ENCODE measurements around the gene TMEM89. TPM values are rescaled to one million over a fixed set of nuclear protein-coding genes. Genes with fewer than 3 reads are reported as not detected.

TMEM89 gene
- total RNA-seq, 3 donors from 2014 or later: not detected

DNA sequence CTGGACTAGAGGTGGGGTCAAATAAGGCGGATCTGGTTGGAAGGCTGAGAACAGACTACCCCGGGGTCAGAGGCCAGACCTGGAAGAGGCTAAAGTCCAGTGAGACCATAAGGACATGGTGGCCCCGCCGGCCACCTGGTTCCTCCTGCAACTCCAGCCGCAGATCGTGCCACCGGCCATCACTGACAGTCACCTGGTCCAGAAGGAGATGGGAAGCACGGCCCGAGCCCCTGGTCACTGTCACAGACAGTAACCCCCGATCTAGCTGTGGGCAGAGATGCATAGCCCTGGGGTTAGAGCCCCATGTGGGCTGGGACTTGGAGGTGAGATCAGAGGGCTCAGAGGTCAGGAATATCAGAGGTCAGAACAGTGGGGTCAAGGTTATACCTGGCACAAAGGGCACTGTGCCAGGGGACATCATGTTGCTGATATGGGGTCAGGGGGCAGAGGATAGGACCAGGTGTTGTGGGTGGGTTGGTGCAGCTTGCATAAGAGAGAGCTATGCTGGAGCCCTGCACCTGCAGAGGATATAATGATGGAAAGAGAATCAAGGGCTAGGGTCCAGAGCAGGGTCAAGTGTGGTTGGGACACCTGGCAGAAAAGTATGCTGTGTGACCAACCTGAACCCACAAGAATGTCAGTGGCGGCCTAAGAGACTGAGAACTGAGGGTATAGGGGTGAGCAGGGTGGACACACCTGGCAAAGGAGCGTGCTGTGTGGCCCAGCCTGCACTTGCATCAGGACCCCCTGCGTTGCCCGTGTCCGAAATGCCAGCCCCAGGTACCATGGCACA is 31.6 kb upstream of the TMEM89 start:
- H3K9me3 ChIP-seq: no peaks in the 10 kb centered on the region
- no peaks in the 10 kb centered on the region for H3K4me1 ChIP-seq
- TF ChIP-seq POLR2AphosphoS5 (IDR thresholded peaks at IDR 0.05): no peak
- TF ChIP-seq, protein P1, sequence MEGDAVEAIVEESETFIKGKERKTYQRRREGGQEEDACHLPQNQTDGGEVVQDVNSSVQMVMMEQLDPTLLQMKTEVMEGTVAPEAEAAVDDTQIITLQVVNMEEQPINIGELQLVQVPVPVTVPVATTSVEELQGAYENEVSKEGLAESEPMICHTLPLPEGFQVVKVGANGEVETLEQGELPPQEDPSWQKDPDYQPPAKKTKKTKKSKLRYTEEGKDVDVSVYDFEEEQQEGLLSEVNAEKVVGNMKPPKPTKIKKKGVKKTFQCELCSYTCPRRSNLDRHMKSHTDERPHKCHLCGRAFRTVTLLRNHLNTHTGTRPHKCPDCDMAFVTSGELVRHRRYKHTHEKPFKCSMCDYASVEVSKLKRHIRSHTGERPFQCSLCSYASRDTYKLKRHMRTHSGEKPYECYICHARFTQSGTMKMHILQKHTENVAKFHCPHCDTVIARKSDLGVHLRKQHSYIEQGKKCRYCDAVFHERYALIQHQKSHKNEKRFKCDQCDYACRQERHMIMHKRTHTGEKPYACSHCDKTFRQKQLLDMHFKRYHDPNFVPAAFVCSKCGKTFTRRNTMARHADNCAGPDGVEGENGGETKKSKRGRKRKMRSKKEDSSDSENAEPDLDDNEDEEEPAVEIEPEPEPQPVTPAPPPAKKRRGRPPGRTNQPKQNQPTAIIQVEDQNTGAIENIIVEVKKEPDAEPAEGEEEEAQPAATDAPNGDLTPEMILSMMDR (IDR thresholded peaks at IDR 0.05): no peak
- no peak for TF ChIP-seq POLR2A (IDR thresholded peaks at IDR 0.05)

DNA sequence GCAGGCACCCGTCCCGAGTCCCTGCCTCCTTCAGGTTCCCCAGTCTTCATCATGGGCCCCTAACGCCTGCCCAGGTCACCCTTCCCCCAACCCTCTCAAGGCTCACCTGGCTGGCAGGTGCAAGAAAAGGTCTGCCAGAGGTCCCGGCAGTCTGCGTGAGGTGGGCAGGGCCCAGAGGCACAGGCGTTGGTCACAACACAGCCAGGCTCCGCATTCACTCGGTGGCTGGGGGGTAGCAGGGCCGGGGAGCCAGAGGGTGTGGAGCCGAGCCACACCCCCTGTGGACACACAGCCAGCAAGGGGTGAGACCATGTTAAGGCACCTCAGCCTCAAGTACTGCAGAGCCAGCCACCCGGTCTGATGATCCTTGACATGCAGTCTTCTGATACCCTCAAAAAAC is 30.2 kb upstream of the TMEM89 start:
- TF ChIP-seq POLR2AphosphoS5 (IDR thresholded peaks at IDR 0.05): no peak
- DNase-seq (ENCODE audit: low spot score in 2 of 2): no peak
- Histone ChIP-seq H3K36me3 (no peaks in the 10 kb centered on the region), H3K9me3 (no peaks in the 10 kb centered on the region), H3K4me1 (no peaks in the 10 kb centered on the region), H3K27ac (no peak overlapping the region), H3K4me3 (no peak overlapping the region), H3K27me3 (no peaks in the 10 kb centered on the region)
- intact Hi-C loops (cut with DNase I; ENCODE audit: low total_unique reads): loop anchor here (10.0 kb wide), 1 partner anchor 953 kb away; no protein-coding TSS in a partner anchor

More for the DNA sequence above, 31.6 kb upstream of the TMEM89 start:
- Histone ChIP-seq H3K27ac (no peak overlapping the region), H3K36me3 (no peaks in the 10 kb centered on the region), H3K27me3 (no peaks in the 10 kb centered on the region), H3K4me3 (no peak overlapping the region)
- intact Hi-C loops (cut with DNase I; ENCODE audit: low total_unique reads): loop anchor here (10.0 kb wide), 1 partner anchor 952 kb away; no protein-coding TSS in a partner anchor
- DNase-seq (ENCODE audit: low spot score in 2 of 2): no peak

DNA sequence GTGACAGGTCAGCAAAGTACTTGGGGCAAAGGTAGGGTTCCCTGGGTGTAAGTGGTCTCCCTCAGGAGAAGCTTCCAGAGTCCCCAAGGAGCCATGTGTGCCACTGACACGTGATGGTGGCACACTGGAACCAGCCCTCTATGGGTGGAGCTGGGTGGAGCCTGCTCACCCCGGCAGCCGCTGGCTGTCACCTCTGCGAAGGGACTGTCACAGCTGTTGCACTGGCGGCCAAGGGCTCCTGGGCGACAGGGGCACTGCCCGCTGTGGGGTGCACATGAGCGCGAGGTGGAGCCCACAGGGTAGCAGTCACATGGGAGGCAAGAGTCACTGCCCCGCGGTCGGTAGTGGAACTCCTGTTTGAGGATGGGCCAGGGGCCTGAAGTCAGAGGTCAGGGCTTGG is 29.2 kb upstream of the TMEM89 start:
- Histone ChIP-seq H3K27me3 (no peaks in the 10 kb centered on the region), H3K4me1 (no peaks in the 10 kb centered on the region), H3K4me3 (no peak overlapping the region), H3K9me3 (no peaks in the 10 kb centered on the region), H3K36me3 (no peaks in the 10 kb centered on the region), H3K27ac (no peak overlapping the region)
- intact Hi-C loops (cut with DNase I; ENCODE audit: low total_unique reads): loop anchor here (10.0 kb wide), 1 partner anchor 954 kb away; no protein-coding TSS in a partner anchor
- TF ChIP-seq POLR2AphosphoS5 (IDR thresholded peaks at IDR 0.05): no peak
- TF ChIP-seq, protein P1 (IDR thresholded peaks at IDR 0.05): no peak
- no peak for TF ChIP-seq POLR2A (IDR thresholded peaks at IDR 0.05)
- no peak for DNase-seq (ENCODE audit: low spot score in 2 of 2)

DNA sequence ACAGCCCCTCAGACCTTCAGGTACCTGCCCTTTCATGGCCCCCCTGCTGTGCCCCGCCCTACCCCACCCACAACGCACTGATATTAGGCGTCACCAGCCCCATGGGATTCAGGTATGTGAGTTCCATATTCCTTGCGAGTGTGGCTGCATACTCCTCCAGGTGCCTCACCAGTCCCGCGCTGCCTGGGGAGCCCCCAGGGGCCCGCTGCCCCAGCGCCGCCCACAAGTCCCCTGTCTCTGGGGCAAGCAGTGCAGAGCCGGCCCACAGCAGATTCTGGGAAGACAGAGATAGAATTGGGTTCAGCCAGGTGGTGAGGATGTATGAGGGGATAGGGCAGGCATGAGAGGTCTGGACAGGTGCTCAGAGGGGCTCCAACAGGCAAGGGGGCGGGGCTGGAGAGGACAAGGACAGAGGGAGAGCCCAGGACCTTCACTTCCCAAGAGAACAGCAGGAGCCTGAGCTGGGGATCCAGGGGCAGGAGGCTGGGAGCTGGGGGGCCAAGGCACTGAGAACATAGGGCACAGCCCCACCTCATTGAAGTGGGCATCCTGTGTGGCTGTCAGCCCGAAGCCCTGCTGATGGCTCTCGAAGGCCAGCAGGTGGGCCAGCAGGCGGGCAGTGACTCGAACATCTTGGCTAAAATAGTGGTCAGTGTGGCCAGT is 26.8 kb upstream of the TMEM89 start:
- no peaks in the 10 kb centered on the region for H3K4me1 ChIP-seq
- intact Hi-C loops (cut with DNase I; ENCODE audit: low total_unique reads): loop anchor here (5.0 kb wide), 1 partner anchor 696 kb away; no protein-coding TSS in a partner anchor
- no peaks in the 10 kb centered on the region for H3K9me3 ChIP-seq
- H3K27me3 ChIP-seq: no peaks in the 10 kb centered on the region
- no peak for DNase-seq (ENCODE audit: low spot score in 2 of 2)
- no peaks in the 10 kb centered on the region for H3K36me3 ChIP-seq
- H3K4me3 ChIP-seq: no peak overlapping the region
- TF ChIP-seq POLR2AphosphoS5 (IDR thresholded peaks at IDR 0.05) (no peak), POLR2A (IDR thresholded peaks at IDR 0.05) (no peak)
- TF ChIP-seq, protein P1 (IDR thresholded peaks at IDR 0.05): no peak
- H3K27ac ChIP-seq: no peak overlapping the region

DNA sequence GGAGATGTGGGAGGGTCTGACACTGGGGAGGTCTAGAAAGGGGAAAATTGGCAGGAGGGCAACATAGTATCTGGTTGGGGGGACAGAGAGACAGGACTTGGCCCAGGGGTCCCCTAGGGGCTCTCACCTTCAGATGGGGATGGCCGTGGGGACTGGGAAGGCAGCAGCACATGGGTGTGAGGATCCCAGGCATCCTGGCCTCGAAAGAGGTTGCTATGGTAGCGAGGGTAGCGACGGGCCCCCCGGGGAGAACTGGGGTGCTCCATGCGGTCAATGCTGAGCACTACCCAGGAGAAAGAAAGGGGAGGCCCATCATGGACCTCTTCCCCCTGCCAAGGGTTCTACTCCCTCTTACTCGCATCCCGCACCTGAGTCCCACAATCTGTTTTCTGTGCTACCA is 26.1 kb upstream of the TMEM89 start:
- Histone ChIP-seq H3K27me3 (no peaks in the 10 kb centered on the region), H3K36me3 (no peaks in the 10 kb centered on the region), H3K4me1 (no peaks in the 10 kb centered on the region), H3K4me3 (no peak overlapping the region), H3K9me3 (no peaks in the 10 kb centered on the region), H3K27ac (no peak overlapping the region)
- no peak for DNase-seq (ENCODE audit: low spot score in 2 of 2)
- TF ChIP-seq POLR2A (IDR thresholded peaks at IDR 0.05): no peak
- TF ChIP-seq, protein P1 (IDR thresholded peaks at IDR 0.05): no peak
- no peak for TF ChIP-seq POLR2AphosphoS5 (IDR thresholded peaks at IDR 0.05)
- intact Hi-C loops (cut with DNase I; ENCODE audit: low total_unique reads): loop anchor here (5.0 kb wide), 1 partner anchor 695 kb away; no protein-coding TSS in a partner anchor
